Stomach (tissue), 4 donors: ENCODE measurements around the gene ANKRD62.
"Not testable (repeated sequence)": the region's sequence is repeated elsewhere in the genome, so short reads cannot be mapped to it uniquely, and the experiment has no call there.

ENCODE experiments used
- POLR2A ChIP-seq, 4 donors: fragments of 450-650 bp; IDR thresholded peaks; one replicate each; pipeline ENCODE4 v1.6.1; 2016; ENCODE audit warnings: antibody characterized with exemption in 4 of 4, control low read depth in 2 of 4, mild to moderate bottlenecking in 1 of 4, moderate library complexity in 1 of 4
- TF ChIP-seq, protein P1 (sequence below), 7 experiments: fragments of 450-650 bp in 4 of 7; fragments of 200-600 bp in 3 of 7; sonication (generic) in 3 of 7; IDR thresholded peaks; one replicate each; pipeline ENCODE4 v1.5.1; 2016 to 2019; ENCODE audit warnings: antibody characterized with exemption in 7 of 7, control low read depth in 2 of 7, mild to moderate bottlenecking in 1 of 7

GRCh38 chr18:12122043-12122389 is 28.4 kb downstream of the ANKRD62 start:
- TF ChIP-seq, protein P1, sequence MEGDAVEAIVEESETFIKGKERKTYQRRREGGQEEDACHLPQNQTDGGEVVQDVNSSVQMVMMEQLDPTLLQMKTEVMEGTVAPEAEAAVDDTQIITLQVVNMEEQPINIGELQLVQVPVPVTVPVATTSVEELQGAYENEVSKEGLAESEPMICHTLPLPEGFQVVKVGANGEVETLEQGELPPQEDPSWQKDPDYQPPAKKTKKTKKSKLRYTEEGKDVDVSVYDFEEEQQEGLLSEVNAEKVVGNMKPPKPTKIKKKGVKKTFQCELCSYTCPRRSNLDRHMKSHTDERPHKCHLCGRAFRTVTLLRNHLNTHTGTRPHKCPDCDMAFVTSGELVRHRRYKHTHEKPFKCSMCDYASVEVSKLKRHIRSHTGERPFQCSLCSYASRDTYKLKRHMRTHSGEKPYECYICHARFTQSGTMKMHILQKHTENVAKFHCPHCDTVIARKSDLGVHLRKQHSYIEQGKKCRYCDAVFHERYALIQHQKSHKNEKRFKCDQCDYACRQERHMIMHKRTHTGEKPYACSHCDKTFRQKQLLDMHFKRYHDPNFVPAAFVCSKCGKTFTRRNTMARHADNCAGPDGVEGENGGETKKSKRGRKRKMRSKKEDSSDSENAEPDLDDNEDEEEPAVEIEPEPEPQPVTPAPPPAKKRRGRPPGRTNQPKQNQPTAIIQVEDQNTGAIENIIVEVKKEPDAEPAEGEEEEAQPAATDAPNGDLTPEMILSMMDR (IDR thresholded peaks at IDR 0.05), result not testable (repeated sequence)
- TF ChIP-seq POLR2A (IDR thresholded peaks at IDR 0.05), result not testable (repeated sequence)
